A549 (cell line): ENCODE measurements around the gene FGFR2.

Source experiments
- GATA3 ChIP-seq: IDR thresholded peaks from 2 replicates; pipeline ENCODE4 v1.6.1; 2012; ENCODE audit warnings: borderline replicate concordance
- PHF8 ChIP-seq: fragments of 200-600 bp; sonication (generic); IDR thresholded peaks from 2 replicates; pipeline ENCODE4 v1.6.1; 2016; ENCODE audit warnings: low read depth, mild to moderate bottlenecking, antibody characterized with exemption, moderate library complexity, borderline replicate concordance
- POLR2A ChIP-seq: IDR thresholded peaks from 2 replicates; pipeline ENCODE4 v1.6.1; 2012; ENCODE audit warnings: mild to moderate bottlenecking, low read length
- POLR2AphosphoS2 ChIP-seq: conservative IDR thresholded peaks from 2 replicates; pipeline ENCODE4 v1.6.1; 2012; ENCODE audit warnings: low read length, improper control_type of control experiment, inconsistent platforms
- RAD21 ChIP-seq, 2 experiments: fragments of >200 bp in 1 of 2; sonication (Bioruptor Twin) in 1 of 2; formaldehyde crosslinking in 1 of 2; IDR thresholded peaks in 1 of 2; conservative IDR thresholded peaks in 1 of 2; 2 replicates in 1 of 2; 3 replicates in 1 of 2; pipeline ENCODE4 v1.6.1; 2012 to 2018; ENCODE audit warnings: inconsistent platforms in 1 of 2
- RARB ChIP-seq: fragments of 250-450 bp; sonication (Bioruptor Pico); IDR thresholded peaks from 2 replicates; pipeline ENCODE4 v1.8.0; 2021; ENCODE audit warnings: mild to moderate bottlenecking, moderate library complexity
- SREBF2 ChIP-seq: fragments of 450-650 bp; IDR thresholded peaks from 2 replicates; pipeline ENCODE4 v1.6.1; 2014; ENCODE audit warnings: mild to moderate bottlenecking, moderate library complexity
- ZFP36 ChIP-seq: fragments of 450-650 bp; IDR thresholded peaks from 2 replicates; pipeline ENCODE4 v1.6.1; 2014; ENCODE audit warnings: borderline replicate concordance; ENCODE audit not compliant: partially characterized antibody
- TF ChIP-seq, protein P1 (sequence below): fragments of >200 bp; sonication (Bioruptor Twin); formaldehyde crosslinking; IDR thresholded peaks from 3 replicates; pipeline ENCODE4 v1.5.1; 2016
- TF ChIP-seq, protein P2 (sequence below): IDR thresholded peaks from 2 replicates; pipeline ENCODE4 v1.6.1; 2012; ENCODE audit warnings: low read depth, borderline replicate concordance
- TF ChIP-seq, protein P3 (sequence below): IDR thresholded peaks from 2 replicates; pipeline ENCODE4 v1.6.1; 2012

DNA sequence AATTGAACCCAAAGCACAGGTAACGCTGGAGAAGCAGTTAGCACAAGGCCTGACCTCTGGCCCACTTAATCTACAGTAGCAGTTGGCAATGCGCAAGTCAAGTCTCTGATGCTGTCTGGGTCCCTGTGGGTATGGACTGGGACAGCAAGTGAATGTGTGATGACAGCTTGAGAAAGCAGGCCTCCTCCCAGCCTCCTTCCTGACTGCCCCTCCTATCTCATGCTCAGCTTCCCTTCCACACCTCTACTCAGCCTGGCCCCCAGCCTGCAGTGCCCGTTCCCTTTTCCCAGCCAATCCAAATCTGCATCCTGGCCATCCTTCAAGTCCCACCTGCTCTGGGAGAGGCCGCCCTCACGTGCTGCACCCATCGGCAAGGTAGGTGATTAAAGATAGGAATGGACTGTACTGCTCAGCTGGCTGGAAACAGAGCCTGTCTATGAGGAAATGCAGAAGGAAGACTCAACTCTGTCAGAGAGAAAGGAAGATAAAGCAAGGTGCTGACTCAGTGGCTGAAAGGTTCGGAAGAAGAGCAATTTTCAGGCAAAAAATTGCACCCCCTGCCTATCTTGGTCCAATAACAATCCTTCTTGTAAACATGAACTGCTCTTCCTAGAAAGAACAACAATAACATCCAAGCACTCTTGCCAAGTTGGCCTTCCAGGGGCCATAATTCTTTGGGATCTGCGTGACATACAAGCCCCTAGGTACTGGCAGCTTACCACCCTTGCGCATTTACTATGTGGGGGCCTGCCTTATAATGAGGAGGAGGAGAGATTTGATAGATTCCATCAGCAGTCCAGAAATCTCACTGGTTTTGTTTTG, 16.6 kb upstream of the FGFR2 start:
- TF ChIP-seq, protein P1, sequence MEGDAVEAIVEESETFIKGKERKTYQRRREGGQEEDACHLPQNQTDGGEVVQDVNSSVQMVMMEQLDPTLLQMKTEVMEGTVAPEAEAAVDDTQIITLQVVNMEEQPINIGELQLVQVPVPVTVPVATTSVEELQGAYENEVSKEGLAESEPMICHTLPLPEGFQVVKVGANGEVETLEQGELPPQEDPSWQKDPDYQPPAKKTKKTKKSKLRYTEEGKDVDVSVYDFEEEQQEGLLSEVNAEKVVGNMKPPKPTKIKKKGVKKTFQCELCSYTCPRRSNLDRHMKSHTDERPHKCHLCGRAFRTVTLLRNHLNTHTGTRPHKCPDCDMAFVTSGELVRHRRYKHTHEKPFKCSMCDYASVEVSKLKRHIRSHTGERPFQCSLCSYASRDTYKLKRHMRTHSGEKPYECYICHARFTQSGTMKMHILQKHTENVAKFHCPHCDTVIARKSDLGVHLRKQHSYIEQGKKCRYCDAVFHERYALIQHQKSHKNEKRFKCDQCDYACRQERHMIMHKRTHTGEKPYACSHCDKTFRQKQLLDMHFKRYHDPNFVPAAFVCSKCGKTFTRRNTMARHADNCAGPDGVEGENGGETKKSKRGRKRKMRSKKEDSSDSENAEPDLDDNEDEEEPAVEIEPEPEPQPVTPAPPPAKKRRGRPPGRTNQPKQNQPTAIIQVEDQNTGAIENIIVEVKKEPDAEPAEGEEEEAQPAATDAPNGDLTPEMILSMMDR, result no peak
- TF ChIP-seq POLR2A, result no peak
- no peak for TF ChIP-seq RARB (CRISPR knock-in tag)
- TF ChIP-seq, protein P2, sequence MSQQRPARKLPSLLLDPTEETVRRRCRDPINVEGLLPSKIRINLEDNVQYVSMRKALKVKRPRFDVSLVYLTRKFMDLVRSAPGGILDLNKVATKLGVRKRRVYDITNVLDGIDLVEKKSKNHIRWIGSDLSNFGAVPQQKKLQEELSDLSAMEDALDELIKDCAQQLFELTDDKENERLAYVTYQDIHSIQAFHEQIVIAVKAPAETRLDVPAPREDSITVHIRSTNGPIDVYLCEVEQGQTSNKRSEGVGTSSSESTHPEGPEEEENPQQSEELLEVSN, result no peak
- no peak for TF ChIP-seq POLR2AphosphoS2
- TF ChIP-seq RAD21 (conservative IDR thresholded peaks at IDR 0.05 in 1 of 2, IDR thresholded peaks at IDR 0.05 in 1 of 2), result no peak
- TF ChIP-seq, protein P3, sequence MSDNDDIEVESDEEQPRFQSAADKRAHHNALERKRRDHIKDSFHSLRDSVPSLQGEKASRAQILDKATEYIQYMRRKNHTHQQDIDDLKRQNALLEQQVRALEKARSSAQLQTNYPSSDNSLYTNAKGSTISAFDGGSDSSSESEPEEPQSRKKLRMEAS, result no peak
- TF ChIP-seq ZFP36, result no peak
- TF ChIP-seq SREBF2, result no peak
- no peak for TF ChIP-seq PHF8
- TF ChIP-seq GATA3, result no peak
